GM10266 (cell line): ENCODE data around the gene PDE6B.

ENCODE experiments used
- DNase-seq: peaks from one replicate; pipeline ENCODE4 v3.0.0; 2012; ENCODE audit errors: extremely low spot score
- CTCF ChIP-seq: IDR thresholded peaks from 2 replicates; pipeline ENCODE4 v1.5.1; 2012; ENCODE audit warnings: mild to moderate bottlenecking, low read depth; ENCODE audit not compliant: control insufficient read depth, insufficient read depth; ENCODE audit errors: missing control alignments

Gene PDE6B

GRCh38 chr4:663046-663437 is 37.7 kb downstream of the PDE6B start:
- no peak for TF ChIP-seq CTCF
- no peak for DNase-seq

- no peak for TF ChIP-seq CTCF
- peak; percentile 89 for DNase-seq
These were observed 38.4 kb downstream of the PDE6B start for GRCh38 chr4:663438-664428.

GRCh38 chr4:664713-665231 is 39.4 kb downstream of the PDE6B start:
- no peak for DNase-seq

GRCh38 chr4:665381-665750 is 40.0 kb downstream of the PDE6B start:
- no peak for DNase-seq
- TF ChIP-seq CTCF, result no peak

More at GRCh38 chr4:664713-665231, 39.4 kb downstream of the PDE6B start:
- no peak for TF ChIP-seq CTCF

GRCh38 chr4:665751-666435 is 40.5 kb downstream of the PDE6B start:
- no peak for DNase-seq
- no peak for TF ChIP-seq CTCF

GRCh38 chr4:666436-666810 is 41.0 kb downstream of the PDE6B start:
- no peak for DNase-seq
- no peak for TF ChIP-seq CTCF

- no peak for TF ChIP-seq CTCF
- DNase-seq, result no peak
These were observed 41.6 kb downstream of the PDE6B start for GRCh38 chr4:666822-667544.
